HepG2 (cell line): Measurements from ENCODE around the gene POM121. TPM values are rescaled to one million over a fixed set of nuclear protein-coding genes. Genes with fewer than 3 reads are reported as not detected.
"Not testable (repeated sequence)": the region's sequence is repeated elsewhere in the genome, so short reads cannot be mapped to it uniquely, and the experiment has no call there.

Experiments
- ATAC-seq: fragments of 200-7000 bp; cut with Tn5 transposase; 3 replicates; pipeline ENCODE4 v1.9.1; 2020; ENCODE audit warnings: mild to moderate bottlenecking, moderate library complexity
- BruUV-seq: library from RNA; stranded (reverse); fragments of 400-500 nt; replicated peaks from 2 replicates; lab custom pipeline; 2021; lab: Mats Ljungman, UMichigan
- CTCF ChIA-PET: fragments of 300-600 bp; formaldehyde crosslinking; extraction: SDS; loops from one replicate; lab custom pipeline; 2021; ENCODE audit warnings: low total read pairs, inconsistent platforms, low intra/inter-chr PET ratio; lab: Yijun Ruan, JAX
- POLR2A ChIA-PET: fragments of 350-600 bp; sonication (Branson Sonifier 250); formaldehyde crosslinking; loops from one replicate; lab custom pipeline; 2020; ENCODE audit warnings: antibody characterized with exemption, inconsistent platforms; lab: Yijun Ruan, JAX
- DNase-seq: peaks from one replicate; pipeline ENCODE4 v3.0.0-alpha.2; 2015; ENCODE audit warnings: low spot score
- FAIRE-seq: peaks from 3 replicates; lab custom pipeline; 2011; peaks lifted over from hg19 to GRCh38; lab: Jason Lieb, UNC
- H2AFZ ChIP-seq: one replicate; pipeline ENCODE4 v1.6.1; 2011; ENCODE audit warnings: low read length, inconsistent platforms
- H3K27ac ChIP-seq: fragments of 300-600 bp; 3 replicates; pipeline ENCODE4 v1.8.0; 2011; ENCODE audit warnings: mixed run types, mild to moderate bottlenecking, mixed read lengths, low read length, inconsistent platforms; ENCODE audit not compliant: insufficient read depth; ENCODE audit errors: extremely low read length
- H3K27me3 ChIP-seq, 2 experiments: fragments of 200-600 bp in 1 of 2; 2 replicates in 1 of 2; 3 replicates in 1 of 2; pipeline versions ENCODE4 v1.6.0 to v1.8.0; 2011; ENCODE audit warnings: low read length in 2 of 2, mild to moderate bottlenecking in 2 of 2, moderate library complexity in 2 of 2, inconsistent platforms in 1 of 2; ENCODE audit not compliant: insufficient read depth in 2 of 2, control insufficient read depth in 1 of 2
- H3K36me3 ChIP-seq, 2 experiments: fragments of 200-600 bp in 1 of 2; replicated peaks in 1 of 2; 2 replicates in 1 of 2; 3 replicates in 1 of 2; pipeline versions ENCODE4 v1.5.1 to v1.8.0; 2011; ENCODE audit warnings: low read length in 2 of 2, inconsistent platforms in 1 of 2; ENCODE audit not compliant: insufficient read depth in 2 of 2, control insufficient read depth in 1 of 2
- H3K4me1 ChIP-seq: 2 replicates; pipeline ENCODE4 v1.5.1; 2012; ENCODE audit warnings: low read length, inconsistent platforms; ENCODE audit not compliant: insufficient read depth
- H3K4me2 ChIP-seq: 2 replicates; pipeline ENCODE4 v1.6.0; 2011; ENCODE audit warnings: low read depth, low read length, inconsistent platforms
- H3K4me3 ChIP-seq, 3 experiments: fragments of 200-600 bp in 1 of 3; sonication (generic), shearing (Covaris generic) in 1 of 3; replicated peaks in 1 of 3; 2 replicates each; pipeline ENCODE4 v1.5.1; 2011 to 2016; ENCODE audit warnings: low read length in 3 of 3, inconsistent platforms in 2 of 3, low read depth in 2 of 3, mild to moderate bottlenecking in 2 of 3, control low read depth in 1 of 3, mixed read lengths in 1 of 3; ENCODE audit not compliant: insufficient read depth in 1 of 3
- H3K79me2 ChIP-seq: one replicate; pipeline ENCODE4 v1.6.1; 2011; ENCODE audit warnings: low read length, inconsistent platforms; ENCODE audit not compliant: insufficient read depth
- H3K9ac ChIP-seq: 2 replicates; pipeline ENCODE4 v1.6.0; 2011; ENCODE audit warnings: mild to moderate bottlenecking, low read depth, low read length, inconsistent platforms; ENCODE audit not compliant: insufficient read depth
- H3K9me3 ChIP-seq: 2 replicates; pipeline ENCODE4 v1.5.1; 2012; ENCODE audit warnings: mild to moderate bottlenecking, low read length
- H4K20me1 ChIP-seq: 2 replicates; pipeline ENCODE4 v1.6.0; 2011; ENCODE audit warnings: inconsistent platforms, mild to moderate bottlenecking, low read length, moderate library complexity; ENCODE audit not compliant: insufficient read depth
- GABPA ChIP-seq, 2 experiments: IDR thresholded peaks; 2 replicates each; pipeline ENCODE4 v1.6.1; 2011 to 2016; ENCODE audit warnings: low read depth in 2 of 2, low read length in 1 of 2, missing biosample characterization in 1 of 2, missing genetic modification characterization in 1 of 2
- HDAC1 ChIP-seq: sonication (generic); formaldehyde crosslinking; IDR thresholded peaks from 2 replicates; pipeline ENCODE4 v1.5.1; 2020; ENCODE audit warnings: mild to moderate bottlenecking, missing genetic modification reagents
- MIER3 ChIP-seq: IDR thresholded peaks from 2 replicates; pipeline ENCODE4 v1.6.1; 2016; ENCODE audit warnings: missing compliant biosample characterization, borderline replicate concordance
- MXI1 ChIP-seq: IDR thresholded peaks from 3 replicates; pipeline ENCODE4 v1.6.1; 2012; ENCODE audit warnings: low read depth, low read length, inconsistent platforms, borderline replicate concordance
- SIN3A ChIP-seq: IDR thresholded peaks from 2 replicates; pipeline ENCODE4 v1.6.1; 2011; ENCODE audit warnings: low read depth, mild to moderate bottlenecking, control low read depth, low read length, borderline replicate concordance
- SMAD3 ChIP-seq: sonication (generic); formaldehyde crosslinking; IDR thresholded peaks from 2 replicates; pipeline ENCODE4 v1.4.0; 2020; ENCODE audit warnings: missing genetic modification reagents
- TBX2 ChIP-seq: sonication (generic); formaldehyde crosslinking; IDR thresholded peaks from 2 replicates; pipeline ENCODE4 v1.5.0; 2020; ENCODE audit warnings: missing genetic modification reagents, mild to moderate bottlenecking, borderline replicate concordance
- UBTF ChIP-seq: sonication (generic); formaldehyde crosslinking; IDR thresholded peaks from 2 replicates; pipeline ENCODE4 v1.4.0; 2020; ENCODE audit warnings: mild to moderate bottlenecking, missing genetic modification reagents
- ZBTB20 ChIP-seq: sonication (generic); formaldehyde crosslinking; IDR thresholded peaks from 2 replicates; pipeline ENCODE4 v1.8.1; 2023; ENCODE audit warnings: missing genetic modification reagents, low read depth, mild to moderate bottlenecking, borderline replicate concordance
- ZBTB21 ChIP-seq: sonication (generic); formaldehyde crosslinking; IDR thresholded peaks from 2 replicates; pipeline ENCODE4 v1.4.0; 2020; ENCODE audit warnings: missing genetic modification reagents
- ZNF230 ChIP-seq: sonication (generic); formaldehyde crosslinking; IDR thresholded peaks from 2 replicates; pipeline ENCODE4 v1.4.0; 2020; ENCODE audit warnings: mild to moderate bottlenecking, missing genetic modification reagents
- ZNF292 ChIP-seq: sonication (generic); formaldehyde crosslinking; IDR thresholded peaks from 2 replicates; pipeline ENCODE4 v1.8.1; 2022; ENCODE audit warnings: mild to moderate bottlenecking, low read depth, missing genetic modification reagents, borderline replicate concordance
- ZNF451 ChIP-seq: sonication (generic); formaldehyde crosslinking; IDR thresholded peaks from 2 replicates; pipeline ENCODE4 v1.5.0; 2020; ENCODE audit warnings: mild to moderate bottlenecking, missing genetic modification reagents
- ZNF549 ChIP-seq: sonication (generic); formaldehyde crosslinking; IDR thresholded peaks from 2 replicates; pipeline ENCODE4 v1.5.0; 2020; ENCODE audit warnings: missing genetic modification reagents
- ZNF550 ChIP-seq: sonication (generic); formaldehyde crosslinking; IDR thresholded peaks from 2 replicates; pipeline ENCODE4 v1.4.0; 2020; ENCODE audit warnings: mild to moderate bottlenecking, missing genetic modification reagents, borderline replicate concordance
- ZSCAN20 ChIP-seq: sonication (generic); formaldehyde crosslinking; IDR thresholded peaks from 2 replicates; pipeline ENCODE4 v1.4.0; 2020; ENCODE audit warnings: missing genetic modification reagents, mild to moderate bottlenecking, borderline replicate concordance
- WGBS: methylation state at CpG from one replicate; pipeline ENCODE4 v1.1.6; 2017; ENCODE audit warnings: low lambda C conversion rate; 5-methylcytosine and 5-hydroxymethylcytosine counted together
- in situ Hi-C: cut with HindIII; loops from 2 replicates; pipeline ENCODE4 v1.10.0; 2017; ENCODE audit warnings: low pct_unique_long_range_greater_than_20kb; ENCODE audit not compliant: extremely low pct_ligation_motif_present
- intact Hi-C: fragments of 100-400 bp; cut with micrococcal nuclease; formaldehyde crosslinking; loops from one replicate; pipeline ENCODE4 v1.10.0; 2022; ENCODE audit not compliant: unreplicated experiment
- polyA plus RNA-seq, 8 experiments: library from polyadenylated mRNA; depleted of rRNA in 3 of 8; stranded (reverse) in 7 of 8; unstranded in 1 of 8; fragments of >200 nt; fragmentation: Illumina TruSeq in 4 of 8; extraction: Trizol in 4 of 8; gene quantifications; 2 replicates each; pipeline versions ENCODE4 v1.2.1 to v1.2.3, GENCODE V29; 2011 to 2016; ENCODE audit warnings: low read depth in 4 of 8, missing spikeins in 1 of 8, mixed read lengths in 1 of 8; ENCODE audit not compliant: insufficient read depth in 1 of 8
- total RNA-seq, 5 experiments: library from RNA; depleted of rRNA; stranded (reverse); fragments of >200 nt; fragmentation: Illumina TruSeq; extraction: Trizol; gene quantifications; 2 replicates each; pipeline ENCODE4 v1.2.3, GENCODE V29; 2016; ENCODE audit warnings: low read depth in 1 of 5
- TF ChIP-seq, protein P1 (sequence below): sonication (generic); formaldehyde crosslinking; IDR thresholded peaks from 2 replicates; pipeline ENCODE4 v1.5.0; 2020; ENCODE audit warnings: mild to moderate bottlenecking, missing genetic modification reagents, borderline replicate concordance

The POM121 gene
- total and polyA plus RNA-seq, 2 of the 13 experiments (the other 11 are each of a cell fraction or from before 2014, with no cell fraction given): 8.4 to 10.3 TPM

- H3K36me3 ChIP-seq, in situ Hi-C loops, FAIRE-seq, H4K20me1 ChIP-seq, H2AFZ ChIP-seq, intact Hi-C loops, CTCF ChIA-PET, H3K9me3 ChIP-seq, BruUV-seq, H3K27me3 ChIP-seq: not testable (repeated sequence)
- H3K4me2 ChIP-seq: peak overlapping the region; percentile 62
- H3K79me2 ChIP-seq: peaks cover 19% of the 10 kb centered on the region
- peak overlapping the region; percentile 60 to 81 (median 65) for H3K4me3 ChIP-seq
- peak overlapping the region; percentile 85 for H3K9ac ChIP-seq
- POLR2A ChIA-PET: interaction anchor here (2.0 kb wide), 1 partner anchor 50 kb away, joined by 13 read pairs; no protein-coding TSS in a partner anchor
- H3K27ac ChIP-seq: peak overlapping the region; percentile 89
- DNase-seq: peak; percentile 73
- 3% methylated on average over 17 of the region's 35 CpGs for WGBS
- ATAC-seq: peak; percentile 75
- H3K4me1 ChIP-seq: peaks cover 20% of the 10 kb centered on the region
- TF ChIP-seq ZNF549 (CRISPR knock-in tag): peak; percentile 96
- TF ChIP-seq ZSCAN20 (CRISPR knock-in tag): 0 out of 2 replicates have a peak, but pooled peaks have one; percentile 18
- peak; percentile 32; the same call in 1 of the 2 replicates for TF ChIP-seq ZNF292 (CRISPR knock-in tag)
- TF ChIP-seq MXI1: peak; percentile 57; the same call in 1 of the 3 replicates
- 0 out of 2 replicates have a peak, but pooled peaks have one; percentile 20 for TF ChIP-seq ZNF451 (CRISPR knock-in tag)
- peak; percentile 22; the same call in 1 of the 2 replicates for TF ChIP-seq GABPA (IDR thresholded peaks at IDR 0.05; ENCODE audit: low read depth, low read length)
- peak; percentile 46 for TF ChIP-seq GABPA (CRISPR knock-in tag; IDR thresholded peaks at IDR 0.05; ENCODE audit: low read depth)
- peak; percentile 46; the same call in 1 of the 2 replicates for TF ChIP-seq ZNF230 (CRISPR knock-in tag)
- TF ChIP-seq ZBTB20: 0 out of 2 replicates have a peak, but pooled peaks have one; percentile 33
- TF ChIP-seq ZBTB21 (CRISPR knock-in tag): peak; percentile 69; the same call in 1 of the 2 replicates
- TF ChIP-seq SIN3A: peak; percentile 49; the same call in 1 of the 2 replicates
- peak; percentile 47; the same call in 1 of the 2 replicates for TF ChIP-seq TBX2 (CRISPR knock-in tag)
- TF ChIP-seq SMAD3: 0 out of 2 replicates have a peak, but pooled peaks have one; percentile 38
- TF ChIP-seq, protein P1, sequence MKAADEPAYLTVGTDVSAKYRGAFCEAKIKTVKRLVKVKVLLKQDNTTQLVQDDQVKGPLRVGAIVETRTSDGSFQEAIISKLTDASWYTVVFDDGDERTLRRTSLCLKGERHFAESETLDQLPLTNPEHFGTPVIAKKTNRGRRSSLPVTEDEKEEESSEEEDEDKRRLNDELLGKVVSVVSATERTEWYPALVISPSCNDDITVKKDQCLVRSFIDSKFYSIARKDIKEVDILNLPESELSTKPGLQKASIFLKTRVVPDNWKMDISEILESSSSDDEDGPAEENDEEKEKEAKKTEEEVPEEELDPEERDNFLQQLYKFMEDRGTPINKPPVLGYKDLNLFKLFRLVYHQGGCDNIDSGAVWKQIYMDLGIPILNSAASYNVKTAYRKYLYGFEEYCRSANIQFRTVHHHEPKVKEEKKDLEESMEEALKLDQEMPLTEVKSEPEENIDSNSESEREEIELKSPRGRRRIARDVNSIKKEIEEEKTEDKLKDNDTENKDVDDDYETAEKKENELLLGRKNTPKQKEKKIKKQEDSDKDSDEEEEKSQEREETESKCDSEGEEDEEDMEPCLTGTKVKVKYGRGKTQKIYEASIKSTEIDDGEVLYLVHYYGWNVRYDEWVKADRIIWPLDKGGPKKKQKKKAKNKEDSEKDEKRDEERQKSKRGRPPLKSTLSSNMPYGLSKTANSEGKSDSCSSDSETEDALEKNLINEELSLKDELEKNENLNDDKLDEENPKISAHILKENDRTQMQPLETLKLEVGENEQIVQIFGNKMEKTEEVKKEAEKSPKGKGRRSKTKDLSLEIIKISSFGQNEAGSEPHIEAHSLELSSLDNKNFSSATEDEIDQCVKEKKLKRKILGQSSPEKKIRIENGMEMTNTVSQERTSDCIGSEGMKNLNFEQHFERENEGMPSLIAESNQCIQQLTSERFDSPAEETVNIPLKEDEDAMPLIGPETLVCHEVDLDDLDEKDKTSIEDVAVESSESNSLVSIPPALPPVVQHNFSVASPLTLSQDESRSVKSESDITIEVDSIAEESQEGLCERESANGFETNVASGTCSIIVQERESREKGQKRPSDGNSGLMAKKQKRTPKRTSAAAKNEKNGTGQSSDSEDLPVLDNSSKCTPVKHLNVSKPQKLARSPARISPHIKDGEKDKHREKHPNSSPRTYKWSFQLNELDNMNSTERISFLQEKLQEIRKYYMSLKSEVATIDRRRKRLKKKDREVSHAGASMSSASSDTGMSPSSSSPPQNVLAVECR: peak; percentile 70
- TF ChIP-seq HDAC1 (CRISPR knock-in tag): peak; percentile 13; the same call in 1 of the 2 replicates
- 0 out of 2 replicates have a peak, but pooled peaks have one; percentile 13 for TF ChIP-seq ZNF550 (CRISPR knock-in tag)
- TF ChIP-seq MIER3 (CRISPR knock-in tag): peak; percentile 55; the same call in 1 of the 2 replicates
- TF ChIP-seq UBTF (CRISPR knock-in tag): peak; percentile 71; the same call in 1 of the 2 replicates
Measured at GRCh38 chr7:72879737-72880215, 45.1 kb upstream of the POM121 start.
